Stimulated activated CD8-positive, alpha-beta memory T cell treated with anti-CD3 and anti-CD28 coated beads, Interleukin-4, amount 100 ng/mL, for 1 hour (primary cell): ENCODE results near the gene XPO6.
A peak's percentile ranks its signal among the peaks of the same experiment; 100 is the strongest.
"Not testable (repeated sequence)": the region's sequence is repeated elsewhere in the genome, so short reads cannot be mapped to it uniquely, and the experiment has no call there.

Experiments
- DNase-seq, 2 donors: peaks; one replicate each; pipeline ENCODE4 v3.0.0-alpha.2; 2020; ENCODE audit warnings: low read depth in 2 of 2, low spot score in 1 of 2

Gene XPO6, protein sequence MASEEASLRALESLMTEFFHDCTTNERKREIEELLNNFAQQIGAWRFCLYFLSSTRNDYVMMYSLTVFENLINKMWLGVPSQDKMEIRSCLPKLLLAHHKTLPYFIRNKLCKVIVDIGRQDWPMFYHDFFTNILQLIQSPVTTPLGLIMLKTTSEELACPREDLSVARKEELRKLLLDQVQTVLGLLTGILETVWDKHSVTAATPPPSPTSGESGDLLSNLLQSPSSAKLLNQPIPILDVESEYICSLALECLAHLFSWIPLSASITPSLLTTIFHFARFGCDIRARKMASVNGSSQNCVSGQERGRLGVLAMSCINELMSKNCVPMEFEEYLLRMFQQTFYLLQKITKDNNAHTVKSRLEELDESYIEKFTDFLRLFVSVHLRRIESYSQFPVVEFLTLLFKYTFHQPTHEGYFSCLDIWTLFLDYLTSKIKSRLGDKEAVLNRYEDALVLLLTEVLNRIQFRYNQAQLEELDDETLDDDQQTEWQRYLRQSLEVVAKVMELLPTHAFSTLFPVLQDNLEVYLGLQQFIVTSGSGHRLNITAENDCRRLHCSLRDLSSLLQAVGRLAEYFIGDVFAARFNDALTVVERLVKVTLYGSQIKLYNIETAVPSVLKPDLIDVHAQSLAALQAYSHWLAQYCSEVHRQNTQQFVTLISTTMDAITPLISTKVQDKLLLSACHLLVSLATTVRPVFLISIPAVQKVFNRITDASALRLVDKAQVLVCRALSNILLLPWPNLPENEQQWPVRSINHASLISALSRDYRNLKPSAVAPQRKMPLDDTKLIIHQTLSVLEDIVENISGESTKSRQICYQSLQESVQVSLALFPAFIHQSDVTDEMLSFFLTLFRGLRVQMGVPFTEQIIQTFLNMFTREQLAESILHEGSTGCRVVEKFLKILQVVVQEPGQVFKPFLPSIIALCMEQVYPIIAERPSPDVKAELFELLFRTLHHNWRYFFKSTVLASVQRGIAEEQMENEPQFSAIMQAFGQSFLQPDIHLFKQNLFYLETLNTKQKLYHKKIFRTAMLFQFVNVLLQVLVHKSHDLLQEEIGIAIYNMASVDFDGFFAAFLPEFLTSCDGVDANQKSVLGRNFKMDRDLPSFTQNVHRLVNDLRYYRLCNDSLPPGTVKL

DNA sequence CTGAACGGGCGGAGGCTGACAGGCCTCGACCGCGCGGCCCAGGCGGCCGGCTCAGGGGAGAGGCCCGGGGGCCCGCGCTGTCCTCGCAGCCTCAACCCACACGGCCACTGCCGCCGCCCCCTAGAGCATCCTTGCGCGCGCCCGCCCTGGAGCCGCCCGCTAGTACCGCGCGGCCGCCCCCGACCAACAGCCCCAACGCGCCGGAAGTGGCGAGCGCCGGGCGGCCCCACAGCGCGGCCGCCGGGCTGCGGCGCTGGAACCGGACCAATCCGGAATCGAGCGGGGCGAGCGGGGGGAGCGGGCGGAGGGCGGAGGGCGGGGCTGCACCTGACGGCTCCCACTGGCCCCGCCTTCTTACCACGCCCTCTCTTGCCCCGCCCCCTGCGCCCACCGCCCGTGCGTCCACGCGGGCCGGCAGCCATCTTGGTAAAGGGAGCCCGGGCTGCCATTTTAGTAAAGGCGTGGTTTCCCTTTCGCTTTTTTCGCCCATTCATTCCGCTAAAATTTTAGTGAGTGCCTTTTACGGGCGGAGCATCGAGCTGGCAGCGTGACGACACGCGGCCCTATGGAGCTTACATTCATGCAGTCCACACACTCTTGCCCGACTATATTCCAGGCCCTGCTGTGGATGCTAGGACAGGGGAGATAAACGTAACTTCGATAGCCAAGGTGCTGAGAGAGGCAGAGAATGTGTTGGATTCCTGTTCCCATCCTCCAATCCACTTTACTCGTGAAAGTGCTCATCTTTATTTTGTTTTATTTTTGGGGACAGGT, at the start of gene XPO6:
XPO6 (minus strand) TSS at position 208 of the 774 bp plus-strand sequence. CDS start 597 bp downstream, outside the sequence.
- peak; percentile 99 for DNase-seq

DNA sequence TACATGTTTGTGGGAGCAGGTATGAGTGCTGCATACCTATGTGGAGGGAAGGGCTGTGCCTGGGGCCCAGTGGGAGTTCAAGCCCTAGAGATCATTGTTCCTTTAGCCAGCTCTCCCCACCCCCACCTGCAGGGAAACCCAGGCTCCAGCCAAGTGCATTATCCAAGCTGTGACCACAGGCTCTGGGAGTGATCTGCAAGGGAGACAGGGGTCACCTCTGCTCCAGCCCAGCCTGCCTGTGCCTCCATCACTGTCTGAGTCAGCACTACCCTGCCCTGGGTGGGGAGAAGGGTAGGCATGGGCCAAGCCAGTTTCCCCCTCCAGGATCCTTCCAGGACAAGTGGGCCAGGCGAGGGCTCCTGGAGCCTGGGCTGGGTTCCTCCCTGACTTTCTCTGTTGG, 48.4 kb upstream of the XPO6 start:
- no peak for DNase-seq

DNA sequence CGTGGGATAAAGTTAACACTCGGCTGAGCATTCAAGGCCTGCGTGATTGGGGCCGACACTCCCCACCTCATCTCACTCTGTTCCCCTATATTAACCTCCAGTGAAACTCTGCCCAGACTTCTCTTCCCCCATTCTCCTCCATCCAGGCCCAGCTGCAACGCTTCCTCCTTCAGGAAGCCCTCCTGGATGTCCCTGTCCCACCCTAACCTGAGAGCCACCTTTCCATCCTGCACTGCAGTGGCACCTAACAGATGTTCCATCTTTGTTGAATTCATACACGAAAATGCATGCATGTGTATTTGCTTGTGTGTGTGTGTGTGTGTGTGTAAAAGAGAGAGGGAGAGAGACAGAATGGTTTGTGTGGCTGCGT, 48.0 kb upstream of the XPO6 start:
- DNase-seq: no peak

DNA sequence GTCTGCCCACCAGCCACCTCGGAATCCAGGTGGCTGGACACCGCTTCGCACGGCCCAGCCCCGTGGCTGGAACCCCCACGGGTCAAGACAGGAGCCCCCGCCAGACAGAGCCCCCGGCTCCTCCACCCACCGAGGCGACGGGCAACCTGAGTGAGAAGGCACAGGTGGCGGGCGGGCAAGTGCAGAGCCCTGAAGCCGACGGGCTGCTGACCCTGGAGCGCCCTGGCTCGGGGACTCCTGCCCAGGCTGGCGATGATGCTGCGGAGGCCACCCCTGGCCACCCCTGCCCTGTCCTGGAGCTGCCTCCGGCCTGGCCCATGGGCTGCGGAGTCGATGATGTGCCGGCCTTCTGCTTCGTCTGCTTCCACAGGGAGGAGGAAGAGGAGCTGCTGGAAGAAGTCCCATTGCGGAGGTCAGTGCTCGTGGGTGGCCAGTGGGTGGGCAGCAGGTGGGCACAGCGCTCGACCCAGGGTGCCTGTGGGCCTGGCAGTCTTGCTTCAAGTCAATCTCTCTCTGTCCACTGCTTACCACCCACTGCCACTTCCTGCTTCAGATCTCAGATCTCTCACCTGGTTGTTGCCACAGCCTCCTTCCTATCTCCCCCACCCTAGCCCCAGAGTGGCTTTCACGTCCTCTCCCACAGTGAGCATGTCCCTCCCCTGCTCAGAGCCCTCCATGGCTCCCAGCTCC, 47.5 kb upstream of the XPO6 start:
- DNase-seq: no peak

DNA sequence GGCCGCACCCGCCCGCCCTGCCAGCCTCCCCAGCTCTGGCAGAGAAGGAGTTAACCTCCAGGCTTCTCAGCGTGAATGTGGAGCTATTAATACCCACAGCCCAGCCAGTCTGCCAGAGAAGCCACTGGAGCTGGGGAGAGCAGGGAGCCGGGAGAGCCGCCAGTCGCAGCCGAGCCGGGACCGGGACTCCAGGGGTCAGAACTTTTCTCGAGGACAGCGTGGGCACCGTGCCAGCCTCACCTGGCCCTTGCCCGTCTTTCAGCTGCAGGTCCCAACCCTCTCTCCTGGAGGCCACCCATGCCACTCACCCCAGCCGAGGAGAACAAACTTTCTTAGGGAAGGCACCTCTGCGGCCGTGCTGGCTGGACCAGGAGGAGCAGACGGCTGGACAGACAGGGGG, 46.8 kb upstream of the XPO6 start:
- DNase-seq: no peak

DNA sequence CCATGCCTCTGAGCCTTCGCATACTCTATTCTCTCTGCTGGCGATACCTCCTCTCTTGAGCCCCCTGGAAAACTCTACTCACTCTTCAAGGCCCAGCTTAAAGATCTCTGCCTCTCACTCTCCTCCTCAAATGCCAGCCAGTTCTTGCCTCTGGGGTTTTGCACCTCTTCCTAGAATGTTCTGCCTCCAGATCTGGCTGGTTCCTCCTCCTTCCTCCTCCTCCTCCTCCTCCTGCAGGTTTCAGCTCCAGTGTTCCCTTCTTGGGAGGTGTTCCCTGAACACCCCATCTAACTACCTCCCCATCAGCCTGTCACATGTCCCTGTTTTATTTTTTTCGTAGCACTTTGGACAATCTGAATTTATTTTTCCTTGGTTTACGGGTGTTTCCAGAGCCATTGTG, 45.5 kb upstream of the XPO6 start:
- DNase-seq: no peak

DNA sequence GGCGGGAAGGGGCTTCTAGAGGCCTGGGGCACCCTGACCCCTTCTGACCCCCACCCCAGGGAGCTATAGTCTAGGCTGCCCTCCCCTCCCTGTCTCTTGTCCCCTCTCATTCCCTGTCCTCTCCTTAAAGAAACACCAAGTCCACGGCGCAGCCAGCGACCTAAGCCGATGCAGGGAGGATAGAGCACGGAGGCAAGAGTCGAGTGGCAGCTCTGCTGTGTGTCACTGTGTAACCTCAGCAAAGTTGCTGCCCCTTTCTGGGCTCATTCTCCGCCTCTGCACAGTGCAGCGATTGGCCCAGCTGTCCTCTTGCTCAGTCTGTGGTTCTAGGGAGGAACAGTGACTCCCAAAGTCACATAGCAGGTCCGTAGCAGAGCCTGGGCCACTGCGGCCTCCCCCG, 44.1 kb upstream of the XPO6 start:
- no peak for DNase-seq

DNA sequence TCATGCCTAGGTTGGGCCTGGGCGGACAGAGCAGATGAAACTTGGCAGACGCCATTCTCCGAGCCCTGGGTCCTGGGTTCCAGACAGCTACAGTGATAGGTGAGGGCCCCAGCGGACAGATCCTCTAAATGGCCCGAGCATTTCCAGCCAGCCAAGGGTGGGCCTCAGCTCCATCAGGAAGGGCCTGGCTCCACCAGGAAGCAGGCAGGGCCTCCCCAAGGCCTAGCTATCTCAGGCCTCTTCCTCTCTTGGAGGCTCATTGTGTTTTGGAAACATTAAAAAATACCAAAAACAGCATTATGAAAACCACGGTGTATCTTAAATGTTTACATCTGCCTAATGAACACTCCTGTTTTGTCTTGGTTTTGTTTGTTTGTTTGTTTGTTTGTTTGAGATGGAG, 42.4 kb upstream of the XPO6 start:
- no peak for DNase-seq

DNA sequence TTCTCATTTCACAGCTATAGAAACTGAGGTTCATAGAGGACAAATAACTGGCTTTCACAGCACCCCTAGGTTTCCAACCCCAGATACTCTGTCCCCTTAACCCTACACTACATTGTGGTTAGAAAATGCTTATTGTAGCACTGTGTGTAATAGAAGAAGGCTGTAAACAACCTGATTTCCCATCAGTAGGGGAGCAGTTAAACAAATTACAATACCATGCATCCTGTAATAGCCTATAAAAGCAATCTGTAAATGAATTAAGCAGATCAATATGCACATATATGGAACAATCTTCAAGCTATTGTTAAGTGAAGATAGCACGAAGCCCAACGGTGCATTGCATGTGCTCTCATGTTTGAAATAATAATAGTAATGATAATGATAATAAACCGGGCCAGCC, 39.2 kb upstream of the XPO6 start:
- no peak for DNase-seq

DNA sequence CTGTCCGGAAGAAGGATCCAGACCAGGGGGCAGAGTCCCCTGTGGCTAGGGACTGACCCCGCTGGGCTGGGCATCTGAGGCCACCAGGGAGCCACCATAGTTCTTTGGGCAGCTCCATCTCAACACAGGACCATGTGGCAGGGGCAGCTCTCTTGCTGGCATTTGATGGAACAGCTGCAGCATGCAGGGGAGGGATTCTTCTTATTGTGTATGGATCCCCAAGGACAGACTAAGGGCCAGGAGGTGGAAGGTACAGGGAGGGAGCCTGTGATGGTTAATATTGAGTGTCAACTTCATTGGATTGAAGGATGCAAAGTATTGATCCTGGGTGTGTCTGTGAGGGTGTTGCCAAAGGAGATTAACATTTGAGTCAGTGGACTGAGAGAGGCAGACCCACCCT, 37.7 kb upstream of the XPO6 start:
- not testable (repeated sequence) for DNase-seq

DNA sequence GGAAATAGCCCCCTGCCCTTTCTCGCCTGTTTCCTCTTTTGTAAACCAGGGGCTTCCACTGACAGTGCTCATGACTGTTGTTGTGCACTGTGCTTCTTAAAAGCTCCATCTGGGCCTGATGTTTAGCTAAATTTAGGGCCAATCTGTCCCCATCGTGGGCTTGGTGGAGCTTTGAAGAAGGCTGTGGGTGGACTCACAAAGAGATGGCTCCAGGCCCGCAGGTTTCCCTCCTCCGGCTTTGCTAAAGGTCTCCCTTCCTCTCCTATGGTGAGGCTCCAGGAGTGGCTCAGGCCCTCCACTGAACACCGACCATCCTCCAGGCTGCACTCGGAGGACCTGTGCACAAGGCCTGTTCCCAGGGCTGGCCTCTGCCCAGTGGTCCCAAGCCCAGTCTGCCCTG, 30.2 kb upstream of the XPO6 start:
- DNase-seq: no peak

DNA sequence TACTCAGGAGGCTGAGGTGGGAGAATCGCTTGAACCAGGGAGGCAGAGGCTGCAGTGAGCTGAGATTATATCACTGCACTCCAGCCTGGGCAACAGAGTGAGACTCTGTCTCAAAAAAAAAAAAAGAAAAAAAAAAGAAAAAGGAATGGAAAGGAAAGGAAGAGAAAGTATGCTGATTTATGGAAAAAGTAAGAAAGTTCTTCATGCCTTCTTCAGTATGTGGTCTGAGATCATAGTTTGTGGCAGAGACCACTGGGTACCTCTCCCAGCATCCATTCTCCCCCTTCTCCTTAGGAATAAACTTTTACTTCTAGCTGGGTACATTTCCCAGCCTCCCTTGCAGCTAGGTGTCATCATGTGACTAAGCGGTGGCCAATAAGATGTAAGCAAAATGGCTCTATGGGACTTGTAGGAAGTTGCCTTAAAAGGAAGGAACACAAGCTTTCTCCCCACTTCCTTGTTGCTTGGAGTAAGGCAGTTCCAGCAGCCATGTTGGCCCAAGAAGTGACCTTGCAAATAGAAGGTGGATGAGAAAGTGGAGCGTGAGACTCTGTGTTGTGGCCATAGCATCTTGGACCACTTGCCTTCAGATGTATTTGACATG, 26.1 kb upstream of the XPO6 start:
- no peak for DNase-seq

DNA sequence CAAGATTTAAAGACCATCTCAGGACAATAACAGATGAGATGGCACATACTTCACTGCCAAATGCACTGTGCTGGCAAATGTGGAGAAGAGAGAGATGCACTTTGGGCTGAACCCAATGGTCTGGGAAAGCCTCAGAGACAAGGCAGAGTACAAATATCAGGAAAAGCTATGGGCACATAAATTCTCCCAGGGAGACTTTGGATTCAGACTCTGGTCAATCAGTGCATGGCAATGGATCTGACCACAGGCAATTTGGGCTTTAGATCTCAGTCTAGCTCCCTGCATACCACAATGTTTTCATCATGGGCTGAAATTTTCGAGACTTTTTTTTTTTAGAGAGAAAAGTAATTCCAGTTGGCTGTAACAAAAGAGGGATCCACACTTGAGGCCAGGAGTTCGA, 20.0 kb upstream of the XPO6 start:
- no peak for DNase-seq

DNA sequence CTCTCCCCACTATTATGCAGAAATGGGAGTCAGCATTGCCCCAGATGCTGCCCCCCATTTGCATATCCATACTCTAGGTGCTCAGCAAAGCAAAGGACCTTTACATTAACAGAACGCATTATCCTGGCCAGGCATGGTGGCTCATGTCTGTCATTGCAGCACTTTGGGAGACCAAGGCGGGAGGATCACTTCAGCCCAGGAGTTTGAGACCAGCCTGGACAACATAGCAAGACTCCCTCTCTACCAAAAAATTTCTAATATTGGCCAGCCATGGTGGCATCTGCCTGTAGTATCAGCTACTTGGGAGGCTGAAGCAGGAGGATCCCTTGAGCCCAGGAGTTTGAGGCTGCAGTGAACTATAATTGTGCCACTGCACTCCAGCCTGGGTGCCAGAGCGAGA, 12.1 kb upstream of the XPO6 start:
- not testable (repeated sequence) for DNase-seq

DNA sequence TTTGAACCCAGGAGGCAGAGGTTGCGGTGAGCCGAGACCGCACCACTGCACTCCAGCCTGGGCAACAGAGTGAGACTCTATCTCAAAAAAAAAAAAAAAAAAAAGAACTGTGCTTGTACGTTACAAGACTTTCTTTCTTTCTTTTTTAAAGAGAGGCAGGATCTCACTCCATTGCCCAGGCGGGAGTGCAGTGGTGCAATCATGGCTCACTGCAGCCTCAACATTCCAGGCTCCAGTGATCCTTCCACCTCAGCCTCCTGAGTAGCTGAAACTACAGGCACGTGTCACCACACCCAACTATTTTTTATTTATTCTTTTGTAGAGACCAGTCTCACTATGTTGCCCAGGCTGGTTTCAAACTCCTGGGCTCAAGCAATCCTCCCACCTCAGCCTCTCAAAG, 8.0 kb upstream of the XPO6 start:
- DNase-seq: not testable (repeated sequence)

DNA sequence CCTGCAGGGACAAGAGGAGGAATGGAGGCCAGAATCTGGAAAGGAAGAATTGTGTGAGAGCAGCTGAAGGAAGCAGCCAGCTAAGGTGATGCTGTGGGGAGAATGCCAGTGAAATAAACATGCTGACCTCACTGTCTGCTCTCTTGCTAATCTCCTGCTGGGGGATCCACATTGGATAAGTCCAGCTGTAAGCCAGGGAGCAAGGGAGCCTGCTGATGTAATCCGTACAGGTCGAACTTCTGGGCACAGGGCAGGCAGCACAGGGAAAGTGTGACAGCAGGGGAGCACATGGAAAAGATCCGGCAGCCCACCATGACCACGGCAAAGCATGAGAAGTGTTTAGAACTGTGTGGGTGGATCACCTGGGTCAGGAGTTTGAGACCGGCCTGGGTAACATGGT, 7.5 kb upstream of the XPO6 start:
- no peak for DNase-seq

DNA sequence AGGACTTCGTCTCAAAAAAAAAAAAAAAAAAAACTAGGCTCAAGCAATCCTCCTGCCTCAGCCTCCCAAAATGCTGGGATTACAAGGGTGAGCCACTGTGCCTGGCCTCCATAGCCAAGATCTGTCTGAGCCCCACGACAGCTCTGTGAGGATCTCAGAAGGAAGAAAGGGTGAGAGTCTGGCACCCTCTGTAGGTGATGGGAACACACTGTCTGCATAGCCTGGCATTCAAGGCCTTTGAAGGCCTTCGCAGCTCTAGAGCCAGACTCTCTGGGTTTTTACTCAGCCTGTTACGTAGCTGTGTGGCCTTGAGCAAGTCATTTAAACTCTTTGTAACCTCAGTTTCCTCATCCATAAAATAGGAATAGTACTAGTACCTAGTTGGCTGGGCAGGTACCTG, 6.3 kb upstream of the XPO6 start:
- peak in 1 of 2 donors; percentile 31 for DNase-seq

DNA sequence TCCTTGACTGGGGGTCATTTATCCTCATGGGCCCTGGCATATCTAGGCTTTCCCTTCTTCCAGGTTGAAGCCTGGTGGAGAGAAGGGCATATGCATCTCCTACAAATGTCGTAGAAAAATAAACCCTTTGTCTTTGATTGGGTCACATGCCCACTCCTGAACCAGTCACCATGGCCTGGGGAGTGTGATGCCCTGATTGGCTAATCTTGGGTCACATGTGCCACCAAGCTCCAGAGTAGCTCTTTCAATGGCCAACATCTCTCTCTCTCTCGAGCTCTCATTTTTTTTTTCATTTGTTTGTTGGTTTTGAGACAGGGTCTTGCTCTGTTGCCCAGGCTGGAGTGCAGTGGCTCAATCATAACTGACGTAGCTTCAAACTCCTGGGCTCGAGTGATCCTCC, 5.6 kb upstream of the XPO6 start:
- DNase-seq: no peak

DNA sequence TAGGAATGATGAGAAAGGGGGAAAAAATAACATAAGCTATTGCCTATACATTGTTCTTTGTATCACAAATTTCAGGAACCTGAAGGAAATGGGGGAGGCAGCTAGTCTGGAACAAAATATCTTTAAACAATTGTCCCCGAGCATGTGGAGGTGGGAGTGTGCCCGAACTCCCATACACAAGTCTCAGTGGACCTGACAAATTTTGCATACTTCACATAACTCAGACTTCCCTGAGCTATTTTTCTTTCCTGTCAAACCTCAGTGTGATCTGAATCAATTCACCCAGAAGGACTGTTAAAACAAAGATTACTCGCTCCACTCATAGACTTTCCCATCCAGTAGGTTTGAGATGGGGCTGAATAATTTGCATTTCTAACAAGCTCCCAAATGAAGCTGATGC, 1.6 kb upstream of the XPO6 start:
- DNase-seq: no peak

DNA sequence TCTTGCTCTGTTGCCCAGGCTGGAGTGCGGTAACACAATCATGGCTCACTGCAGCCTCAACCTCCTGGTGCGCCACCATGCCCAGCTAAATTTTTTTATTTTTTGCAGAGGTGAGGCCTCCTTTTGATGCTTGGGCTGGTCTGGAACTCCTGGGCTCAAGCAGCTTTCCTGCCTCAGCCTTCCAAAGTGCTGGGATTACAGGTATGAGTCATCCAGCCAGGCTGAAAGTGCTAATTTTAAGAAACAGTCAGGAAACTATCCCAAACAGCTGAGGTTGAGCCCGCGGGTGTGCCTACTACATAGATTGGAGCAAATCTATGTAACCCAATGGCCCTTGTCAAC, 738 bp upstream of the XPO6 start:
- no peak for DNase-seq
